Limb (tissue), 2 donors: ENCODE measurements around the gene IL1RAP.
"Not testable (repeated sequence)": the region's sequence is repeated elsewhere in the genome, so short reads cannot be mapped to it uniquely, and the experiment has no call there.

ENCODE experiments used
- DNase-seq, 2 donors: peaks; one replicate each; pipeline ENCODE4 v3.0.0-alpha.2; 2016; ENCODE audit errors: extremely low spot score in 2 of 2

The IL1RAP gene

DNA sequence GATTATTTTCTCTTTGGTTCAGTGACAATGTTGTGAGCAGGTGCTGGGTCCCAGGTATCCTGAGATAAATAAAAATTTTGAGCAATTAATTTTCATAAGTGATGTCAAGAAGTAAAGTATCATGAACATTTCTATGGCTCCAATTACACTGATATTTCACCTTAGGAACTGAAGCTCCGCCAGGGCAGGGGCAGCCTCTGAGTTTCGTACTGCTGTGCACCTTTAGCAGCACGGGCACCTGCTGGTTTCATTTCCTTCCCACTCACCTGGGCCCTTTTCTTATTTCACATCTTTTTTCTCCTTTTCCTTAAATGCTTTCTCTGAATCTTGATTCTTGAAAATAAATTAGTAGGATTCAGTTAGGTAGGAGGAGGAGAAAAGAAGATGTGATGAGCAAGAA, 1.2 kb upstream of the IL1RAP start:
- no peak for DNase-seq

DNA sequence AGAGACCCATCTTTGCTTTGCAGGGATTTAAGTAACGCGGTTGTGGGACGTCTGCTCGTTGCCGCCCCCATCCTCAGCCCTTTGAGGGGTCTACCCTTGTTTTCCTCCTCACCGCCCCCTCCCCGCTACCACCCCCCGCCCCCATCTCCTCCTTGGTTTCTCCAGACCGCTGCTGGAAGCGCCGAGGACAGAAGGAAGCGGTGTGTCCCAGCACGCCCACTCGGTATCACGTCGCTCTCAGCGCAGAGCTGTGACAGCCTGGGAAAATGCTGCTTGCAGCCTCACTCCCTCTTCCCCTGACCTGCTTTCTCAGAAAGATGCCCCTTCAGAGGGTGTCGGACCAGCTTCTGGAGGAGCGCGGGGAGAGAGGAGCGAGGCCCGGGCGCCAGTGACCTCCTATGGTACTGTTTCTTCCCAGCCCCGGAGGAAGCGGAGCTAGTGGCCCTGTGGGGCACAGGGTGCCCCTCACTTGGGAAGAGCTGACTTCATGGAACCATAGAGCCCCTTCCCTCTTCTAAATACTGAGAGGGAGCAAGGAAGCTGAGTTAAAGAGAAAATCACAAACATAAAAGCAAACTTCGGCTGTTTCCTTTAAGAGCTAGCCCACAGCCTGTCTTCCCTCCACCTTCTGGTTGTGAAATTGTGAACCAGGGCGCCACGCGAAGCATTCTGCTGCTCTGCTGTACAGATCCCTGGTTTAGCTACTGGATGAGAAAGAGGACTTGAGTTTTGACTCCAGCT, 698 bp downstream of the IL1RAP start:
- DNase-seq: peak in 1 of 2 donors; percentile 65

DNA sequence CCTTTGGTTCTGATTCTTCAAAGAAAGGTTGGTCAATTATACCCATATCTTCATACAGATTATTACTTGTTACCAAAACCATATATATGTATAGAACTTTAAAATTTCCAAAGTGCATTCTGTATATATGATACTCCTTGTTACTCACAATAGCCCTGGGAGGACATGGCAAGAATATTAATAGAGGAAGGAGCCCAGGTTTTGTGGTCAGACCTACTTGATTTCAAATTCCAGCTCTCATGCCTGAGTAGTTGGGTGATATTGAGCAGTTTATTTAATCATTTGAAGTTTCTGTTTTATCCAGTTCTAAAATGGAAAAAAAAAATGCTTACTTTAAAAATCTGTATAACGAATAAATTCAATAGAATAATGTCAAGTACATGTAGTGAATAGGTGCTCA, 2.5 kb downstream of the IL1RAP start:
- DNase-seq: no peak

DNA sequence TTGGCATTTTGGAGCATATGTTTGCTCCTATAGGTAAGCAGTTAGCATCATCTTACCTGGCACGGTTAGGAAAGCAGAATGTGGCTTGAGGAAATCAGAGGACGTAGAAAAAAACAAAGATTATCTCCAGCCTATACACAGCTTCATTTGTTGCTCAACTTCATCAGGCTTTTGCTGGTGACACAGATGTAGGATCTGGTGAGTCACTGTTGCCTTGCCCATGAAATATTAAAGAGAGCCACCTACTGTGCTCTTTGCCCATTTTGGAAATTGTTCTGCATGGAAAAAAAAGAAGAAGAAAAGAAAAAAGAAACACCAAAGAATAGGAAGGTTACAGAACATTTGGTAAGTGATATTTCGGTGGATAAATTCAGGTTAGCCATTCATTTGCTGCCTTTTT, 3.8 kb downstream of the IL1RAP start:
- DNase-seq: no peak

DNA sequence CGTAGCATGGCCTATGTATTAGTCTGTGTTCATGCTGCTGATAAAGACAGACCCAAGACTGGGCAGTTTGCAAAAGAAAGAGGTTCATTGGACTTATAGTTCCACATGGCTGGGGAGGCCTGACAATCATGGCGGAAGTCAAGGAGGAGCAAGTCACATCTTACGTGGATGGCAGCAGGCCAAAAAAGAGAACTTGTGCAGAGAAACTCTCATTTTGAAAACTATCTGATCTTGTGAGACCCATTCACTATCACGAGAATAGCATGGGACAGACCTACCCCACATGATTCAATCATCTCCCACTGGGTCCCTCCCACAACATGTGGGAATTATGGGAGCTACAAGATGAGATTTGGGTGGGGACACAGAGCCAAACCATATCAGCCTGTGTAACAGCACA, 4.6 kb downstream of the IL1RAP start:
- not testable (repeated sequence) for DNase-seq

DNA sequence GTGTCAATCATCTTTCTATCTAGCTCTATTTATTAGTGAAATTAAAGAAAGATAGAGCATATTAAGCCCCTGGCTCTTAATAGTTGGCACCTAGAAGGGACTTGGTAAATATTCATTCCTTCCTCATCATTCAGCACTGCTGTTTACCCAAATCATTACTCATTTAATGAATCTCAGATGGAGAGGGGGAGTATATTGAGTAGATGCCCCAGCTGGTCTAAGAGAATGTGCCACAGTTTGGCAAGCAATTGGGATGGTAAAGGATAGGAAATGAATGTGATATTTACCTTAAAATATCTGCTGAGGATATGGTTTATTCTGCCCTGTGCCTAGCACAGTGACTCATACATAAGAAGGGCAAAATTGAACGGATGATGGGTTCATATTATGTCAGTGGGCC, 6.0 kb downstream of the IL1RAP start:
- DNase-seq: no peak

DNA sequence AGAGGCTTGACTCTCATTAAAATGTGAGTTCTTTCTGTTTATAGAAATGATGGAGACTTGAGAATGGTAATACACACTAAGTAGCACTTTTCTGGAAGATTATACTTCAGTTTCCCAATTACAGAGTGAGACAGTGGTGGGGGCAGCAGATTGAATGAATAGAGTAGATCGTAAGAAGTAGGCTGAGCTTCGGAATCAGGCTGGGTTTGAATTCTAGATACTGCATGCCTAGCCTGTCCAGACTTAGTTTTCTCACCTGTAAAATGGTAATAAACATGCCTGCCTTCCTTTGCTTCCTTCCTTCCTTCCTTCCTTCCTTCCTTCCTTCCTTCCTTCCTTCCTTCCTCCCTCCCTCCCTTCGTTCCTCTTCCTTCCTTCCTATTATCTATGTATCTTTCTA, 8.1 kb downstream of the IL1RAP start:
- no peak for DNase-seq

DNA sequence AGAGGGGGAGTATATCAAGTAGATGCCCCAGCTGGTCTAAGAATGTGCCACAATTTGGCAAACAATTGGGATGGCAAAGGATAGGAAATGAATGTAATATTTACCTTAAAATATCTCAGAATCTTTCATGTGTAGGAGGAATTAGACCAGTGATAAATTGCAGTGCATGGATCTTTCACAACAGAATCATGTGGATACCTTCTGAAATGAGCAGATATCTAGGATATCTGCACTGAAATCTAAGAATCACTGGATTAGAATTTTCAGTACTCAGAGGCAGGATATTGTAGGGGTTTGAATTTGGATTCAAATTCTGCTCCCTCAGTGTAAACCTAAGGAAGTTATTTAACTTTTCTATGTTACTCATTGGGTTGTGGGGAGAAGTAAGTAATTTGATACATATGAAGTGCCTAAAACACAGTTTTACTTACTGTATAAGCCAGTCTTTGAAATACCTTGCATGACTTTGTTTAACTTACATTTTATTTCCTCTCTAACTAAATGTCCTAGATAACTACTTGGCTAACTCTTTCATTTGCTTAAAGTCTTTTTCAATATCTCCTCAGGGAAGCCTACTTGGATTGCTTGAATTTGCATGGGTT, 8.8 kb downstream of the IL1RAP start:
- DNase-seq: no peak

DNA sequence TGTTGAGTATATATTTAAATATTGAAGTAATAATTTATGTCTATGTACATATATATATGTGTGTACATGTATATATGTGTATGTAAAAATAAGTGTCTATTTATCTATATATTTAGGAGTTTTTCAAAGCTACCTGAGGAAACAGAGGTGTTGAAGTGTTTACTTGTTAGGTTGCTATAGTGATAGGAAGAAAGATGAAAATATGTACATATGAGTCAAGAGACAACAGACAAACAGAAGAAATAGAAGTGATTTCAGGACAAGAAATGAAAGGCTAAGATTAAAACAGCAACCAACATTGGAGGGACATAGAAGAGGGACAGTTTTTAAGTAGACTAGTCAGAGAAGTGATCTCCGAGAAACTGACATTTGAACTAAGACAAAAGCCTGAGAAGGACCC, 11.1 kb downstream of the IL1RAP start:
- DNase-seq: no peak

DNA sequence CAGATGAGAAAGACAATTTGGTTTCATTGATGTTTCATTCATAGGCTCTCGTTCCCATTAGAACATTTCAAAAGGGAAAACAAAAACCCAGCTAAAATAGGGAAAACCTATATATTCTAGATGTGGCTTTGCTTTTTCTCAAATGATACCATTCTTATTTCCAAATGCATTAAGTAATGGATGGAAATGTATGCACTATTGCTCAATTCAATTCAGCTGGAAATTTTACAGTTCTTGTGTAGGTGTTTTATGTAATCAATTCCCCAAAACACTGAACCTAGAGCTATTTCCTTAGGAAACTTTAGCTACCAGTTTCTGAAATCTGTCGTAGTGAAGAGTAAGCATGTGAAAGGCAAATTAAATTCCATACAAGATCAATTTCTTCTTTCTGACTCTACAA, 11.7 kb downstream of the IL1RAP start:
- DNase-seq: no peak

DNA sequence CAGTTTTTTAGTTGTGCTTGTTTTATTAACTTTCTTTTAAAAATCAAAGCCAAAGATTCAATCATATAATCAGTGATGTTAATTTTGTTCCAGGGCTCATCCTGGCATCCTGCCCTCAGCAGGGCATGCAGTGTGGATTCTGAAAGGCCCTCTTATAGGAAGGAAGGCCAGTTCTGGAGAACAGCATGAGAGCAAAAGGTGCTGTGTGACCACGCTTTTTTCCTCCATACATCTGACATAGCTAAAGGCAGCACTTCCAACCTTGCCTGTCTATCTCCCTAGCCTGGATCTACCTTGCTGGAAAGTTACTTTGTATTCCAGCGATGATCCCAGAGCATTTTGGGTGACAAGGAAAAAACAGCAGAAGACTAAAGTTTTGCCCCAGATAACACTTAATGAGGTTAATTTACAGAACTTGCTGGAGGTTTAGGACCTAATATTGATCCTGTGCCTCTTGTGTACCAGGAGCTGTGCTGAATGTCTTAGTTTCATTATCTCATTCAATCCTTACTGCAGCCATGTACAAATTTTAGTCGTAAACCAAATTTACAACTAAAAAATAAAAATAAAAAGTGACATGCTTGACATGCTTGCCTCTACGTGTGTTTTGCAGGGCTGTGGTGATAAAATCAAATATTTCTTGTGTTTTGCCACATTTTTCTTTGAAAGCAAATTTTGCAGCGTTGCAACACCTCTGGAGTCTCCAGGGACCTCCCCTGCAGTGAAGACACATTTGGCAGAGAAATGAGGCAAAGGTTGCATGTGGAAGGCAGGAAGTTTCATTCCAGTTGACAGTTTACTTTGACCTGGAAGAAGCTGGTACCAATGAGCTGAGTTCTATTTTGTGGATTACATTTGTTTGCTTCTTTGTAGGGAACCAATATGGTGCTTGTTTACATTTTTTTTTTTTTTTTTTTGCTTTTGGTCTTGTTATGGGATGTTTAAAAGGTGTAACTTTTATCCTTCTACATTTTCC, 13.2 kb downstream of the IL1RAP start:
- no peak for DNase-seq

DNA sequence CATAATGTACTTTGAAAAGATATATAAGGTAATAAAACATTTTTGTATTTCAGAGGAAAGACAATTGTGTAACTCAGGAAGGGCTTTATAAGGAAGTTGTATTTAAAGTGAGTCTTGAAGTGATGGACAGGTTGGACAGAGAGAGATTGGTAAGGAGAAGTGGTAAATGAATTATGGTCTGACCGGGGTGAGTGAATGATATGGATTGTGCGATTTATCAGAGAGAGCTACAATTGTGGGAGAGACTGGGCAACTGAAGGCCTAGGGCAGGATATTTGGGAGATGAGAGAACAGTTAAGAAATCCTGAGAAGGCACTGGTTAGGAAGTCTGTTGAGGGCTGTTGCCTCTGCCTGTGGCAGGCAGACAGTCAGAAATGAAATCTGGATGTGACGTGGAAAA, 14.8 kb downstream of the IL1RAP start:
- DNase-seq: no peak

DNA sequence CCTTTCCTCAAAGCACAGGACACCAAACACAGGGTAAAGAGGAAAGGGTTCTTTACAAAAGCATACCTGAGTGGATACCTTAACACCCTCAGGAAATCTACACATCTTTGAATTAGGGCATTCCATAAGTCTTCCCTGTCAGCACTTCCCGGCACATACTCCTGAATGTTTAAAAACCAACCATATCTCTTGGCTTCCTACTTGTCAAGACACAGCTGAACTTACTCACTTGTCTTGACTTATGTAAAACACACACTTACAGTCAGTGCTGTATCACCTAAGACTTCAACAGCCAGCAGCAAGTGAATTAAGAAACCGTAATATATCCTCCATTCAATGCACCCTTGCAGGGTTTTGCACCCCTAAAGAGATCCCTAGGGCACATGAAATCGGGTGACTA, 17.5 kb downstream of the IL1RAP start:
- DNase-seq: no peak

DNA sequence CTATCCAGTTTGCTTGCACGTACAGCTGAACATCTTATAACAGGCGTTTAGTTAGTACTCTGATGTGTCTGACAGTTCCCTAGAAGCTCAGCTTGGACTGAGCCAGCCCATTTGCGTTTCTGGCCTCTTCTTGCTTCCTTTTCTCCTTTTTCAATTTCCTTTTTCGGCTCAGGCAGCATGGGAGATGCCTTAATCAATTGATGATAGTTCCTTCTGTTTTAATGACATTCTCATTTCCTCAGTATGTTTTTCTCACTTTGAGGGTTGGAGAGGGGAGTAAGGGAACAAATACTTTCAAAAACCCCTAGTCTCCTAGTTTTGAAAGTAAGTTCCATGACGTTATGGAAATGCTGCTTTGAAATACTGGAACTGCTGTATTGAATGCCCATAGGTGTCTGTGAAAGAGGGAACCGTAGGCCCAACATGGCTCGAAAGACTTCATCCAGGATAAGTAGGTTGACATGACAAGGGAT, 18.9 kb downstream of the IL1RAP start:
- peak in 1 of 2 donors; percentile 44 for DNase-seq

DNA sequence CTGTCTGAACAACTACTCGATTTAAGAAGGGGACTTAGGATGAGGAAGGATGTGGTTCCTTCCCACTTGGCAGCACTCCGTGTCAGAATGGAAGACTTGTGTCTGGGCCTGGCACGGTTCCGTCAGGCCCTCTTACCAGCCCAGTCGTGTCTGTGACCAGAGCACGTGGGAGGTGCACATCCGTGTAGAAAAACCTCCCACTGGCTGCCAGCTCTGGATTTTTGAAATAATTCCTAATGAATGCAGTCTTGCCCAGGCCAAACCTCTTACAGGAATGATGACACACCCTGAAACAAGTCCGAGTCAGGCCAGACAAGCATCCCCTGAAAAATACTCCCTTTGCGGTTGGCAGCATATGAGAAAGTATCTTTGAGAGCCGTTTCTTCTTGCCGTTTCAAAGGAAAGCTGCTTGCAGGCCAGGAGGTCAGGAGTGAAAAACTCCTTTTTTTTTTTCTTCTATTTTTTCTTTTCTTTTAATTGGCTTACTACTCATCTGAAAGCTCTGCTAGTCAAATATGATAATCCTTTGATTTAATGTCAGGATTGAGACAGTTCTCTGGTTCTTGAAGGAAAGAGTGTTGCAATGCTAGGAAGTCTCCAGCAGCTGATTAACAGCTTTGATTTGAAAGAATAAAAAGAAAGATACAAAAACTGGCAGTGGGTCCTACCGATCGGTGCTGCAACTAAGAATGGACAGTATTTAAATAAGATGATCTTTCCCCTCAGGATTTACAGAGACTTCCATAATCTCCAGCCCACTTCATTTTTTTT, 19.8 kb downstream of the IL1RAP start:
- DNase-seq: peak; percentile 50 to 60

DNA sequence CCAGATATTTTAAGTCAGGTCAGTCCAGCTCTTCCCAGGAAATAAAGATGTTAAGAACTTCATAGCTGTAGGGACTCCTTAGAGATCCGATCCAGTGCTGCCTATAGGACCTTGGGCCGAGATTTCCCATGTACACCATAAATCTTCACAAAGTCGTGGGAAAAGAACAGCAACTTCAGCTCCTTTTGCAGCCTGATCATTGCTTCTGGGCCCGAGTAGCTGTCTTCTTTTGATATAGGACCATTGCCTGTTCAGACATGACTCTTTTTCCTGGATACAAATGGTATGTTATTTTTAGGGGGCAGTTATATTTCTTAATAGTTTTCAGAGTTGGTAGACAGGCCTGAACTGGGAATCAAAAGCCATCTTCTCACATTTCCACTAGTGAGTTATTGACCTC, 20.5 kb downstream of the IL1RAP start:
- no peak for DNase-seq

DNA sequence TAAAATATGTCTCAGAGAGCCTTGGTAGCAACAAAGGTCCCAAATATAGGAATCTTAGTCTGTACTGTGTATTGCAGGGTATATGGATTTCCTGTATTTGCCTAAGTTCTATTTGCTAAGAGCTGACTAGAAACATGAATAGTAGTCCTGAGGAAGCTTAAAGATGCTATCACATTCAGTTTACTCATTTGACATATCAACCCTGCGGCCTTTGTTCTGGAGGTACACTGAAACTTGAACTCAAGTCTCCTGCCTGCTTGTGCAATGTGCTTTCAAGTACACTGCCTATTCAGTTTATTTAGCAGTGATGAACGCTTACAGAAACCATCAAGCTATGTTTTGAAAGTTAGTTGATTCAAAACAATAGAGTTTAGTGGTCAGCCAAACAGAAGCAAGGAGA, 21.1 kb downstream of the IL1RAP start:
- no peak for DNase-seq

DNA sequence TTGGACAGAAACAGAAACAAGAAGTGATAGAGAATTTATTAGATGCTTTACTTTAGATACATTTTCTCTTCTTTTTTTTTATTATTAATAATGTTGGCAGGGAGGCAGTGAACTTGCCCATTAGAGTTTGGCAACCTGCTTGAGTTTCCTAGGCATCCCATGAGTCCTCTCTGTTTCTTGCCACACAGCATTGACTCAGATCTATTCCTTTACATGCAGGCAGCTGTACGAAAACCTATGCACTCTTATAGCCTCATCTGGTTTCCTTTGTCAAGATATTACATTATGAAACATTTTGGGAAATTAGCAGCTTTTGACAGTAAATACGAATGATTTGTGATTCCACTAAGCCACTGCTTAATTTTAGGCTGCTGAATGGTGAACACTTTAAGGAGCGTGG, 23.3 kb downstream of the IL1RAP start:
- DNase-seq: no peak

DNA sequence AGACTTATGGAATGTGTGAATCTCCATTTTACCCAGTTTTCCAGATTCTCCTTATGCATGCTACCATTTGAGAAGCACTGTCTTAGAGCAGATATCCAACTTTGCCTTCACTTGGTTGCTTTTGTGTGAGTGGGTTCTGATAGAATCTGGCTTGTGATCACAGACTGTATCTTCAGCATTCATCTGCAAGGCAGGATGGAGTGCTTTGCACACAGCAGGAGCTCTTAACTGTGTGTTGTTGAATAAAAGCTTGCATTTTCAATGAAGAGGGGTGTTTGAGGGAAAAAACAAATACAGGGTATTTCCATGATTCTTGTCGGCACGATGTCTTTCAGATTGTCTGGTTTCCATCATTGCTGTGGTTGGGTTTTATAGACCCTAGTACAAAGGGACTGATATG, 24.4 kb downstream of the IL1RAP start:
- DNase-seq: no peak

DNA sequence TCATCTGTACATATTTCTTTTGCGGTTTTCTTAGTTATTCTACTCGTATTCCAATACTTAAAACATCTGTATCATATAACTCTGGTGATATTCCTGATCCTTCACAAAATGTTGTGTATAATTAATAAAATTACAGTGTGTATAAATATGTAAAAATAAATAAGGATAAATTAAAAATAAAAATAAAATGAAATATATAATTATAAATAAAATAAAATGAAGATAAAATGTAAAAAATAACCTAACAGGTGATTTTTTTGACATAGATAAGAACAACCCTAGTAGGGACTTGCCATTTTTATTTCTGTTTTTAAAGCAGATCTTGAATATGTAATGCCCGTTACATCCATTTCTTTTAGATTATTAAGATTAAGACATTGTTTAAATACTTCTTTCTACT, 25.6 kb downstream of the IL1RAP start:
- DNase-seq: no peak

DNA sequence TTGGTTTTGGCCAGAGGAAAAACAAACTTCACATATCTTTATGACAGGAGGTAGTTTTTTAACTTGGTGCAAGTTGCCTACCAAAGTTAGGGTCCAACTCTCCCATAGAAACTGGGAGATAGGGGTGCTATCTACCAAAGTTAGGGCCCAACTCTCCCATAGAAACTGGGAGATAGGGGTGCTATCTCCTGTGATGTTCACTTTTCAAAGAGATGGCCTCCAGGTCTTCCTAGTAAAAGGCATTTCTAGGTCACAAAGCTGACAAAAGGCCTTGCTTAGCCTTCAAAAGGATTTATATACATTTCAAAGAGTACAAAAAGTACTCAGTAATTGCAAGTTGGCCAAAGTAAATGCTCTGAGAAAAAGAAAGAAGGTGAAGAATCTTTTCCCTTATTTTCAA, 27.1 kb downstream of the IL1RAP start:
- no peak for DNase-seq
